ENCODE data around the gene SLC25A27.

The SLC25A27 gene

DNA sequence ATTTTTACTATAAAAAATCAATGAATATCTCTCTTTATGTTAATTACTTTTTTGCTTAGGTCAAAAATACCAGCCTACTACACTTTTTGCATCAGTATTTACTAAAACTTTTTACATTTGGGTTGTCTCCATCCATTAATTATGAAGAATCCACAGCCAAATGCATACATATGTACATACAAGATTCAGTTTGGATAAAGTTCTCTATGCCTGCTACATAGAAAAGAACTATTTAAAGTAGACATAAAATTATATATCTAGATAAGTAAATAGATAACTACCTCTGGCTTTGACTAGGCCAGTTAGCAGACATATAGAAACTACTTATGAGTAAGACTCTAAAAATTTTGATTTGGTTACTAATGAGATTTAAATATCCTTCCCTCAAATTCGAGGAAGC is 47.2 kb downstream of the SLC25A27 start:
- Histone ChIP-seq H3K27me3 (ENCODE audit: insufficient read depth, low read depth, severe bottlenecking) (no peaks in the 10 kb centered on the region), H3K27ac (no peak overlapping the region), H3K9me3 (ENCODE audit: severe bottlenecking) (no peaks in the 10 kb centered on the region), H3K4me3 (ENCODE audit: low read depth, low read length) (no peak overlapping the region), H3K36me3 (no peaks in the 10 kb centered on the region)
- TF ChIP-seq, protein P1, sequence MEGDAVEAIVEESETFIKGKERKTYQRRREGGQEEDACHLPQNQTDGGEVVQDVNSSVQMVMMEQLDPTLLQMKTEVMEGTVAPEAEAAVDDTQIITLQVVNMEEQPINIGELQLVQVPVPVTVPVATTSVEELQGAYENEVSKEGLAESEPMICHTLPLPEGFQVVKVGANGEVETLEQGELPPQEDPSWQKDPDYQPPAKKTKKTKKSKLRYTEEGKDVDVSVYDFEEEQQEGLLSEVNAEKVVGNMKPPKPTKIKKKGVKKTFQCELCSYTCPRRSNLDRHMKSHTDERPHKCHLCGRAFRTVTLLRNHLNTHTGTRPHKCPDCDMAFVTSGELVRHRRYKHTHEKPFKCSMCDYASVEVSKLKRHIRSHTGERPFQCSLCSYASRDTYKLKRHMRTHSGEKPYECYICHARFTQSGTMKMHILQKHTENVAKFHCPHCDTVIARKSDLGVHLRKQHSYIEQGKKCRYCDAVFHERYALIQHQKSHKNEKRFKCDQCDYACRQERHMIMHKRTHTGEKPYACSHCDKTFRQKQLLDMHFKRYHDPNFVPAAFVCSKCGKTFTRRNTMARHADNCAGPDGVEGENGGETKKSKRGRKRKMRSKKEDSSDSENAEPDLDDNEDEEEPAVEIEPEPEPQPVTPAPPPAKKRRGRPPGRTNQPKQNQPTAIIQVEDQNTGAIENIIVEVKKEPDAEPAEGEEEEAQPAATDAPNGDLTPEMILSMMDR (IDR thresholded peaks at IDR 0.05; ENCODE audit: low read depth, low read length): no peak
- DNase-seq: no peak

DNA sequence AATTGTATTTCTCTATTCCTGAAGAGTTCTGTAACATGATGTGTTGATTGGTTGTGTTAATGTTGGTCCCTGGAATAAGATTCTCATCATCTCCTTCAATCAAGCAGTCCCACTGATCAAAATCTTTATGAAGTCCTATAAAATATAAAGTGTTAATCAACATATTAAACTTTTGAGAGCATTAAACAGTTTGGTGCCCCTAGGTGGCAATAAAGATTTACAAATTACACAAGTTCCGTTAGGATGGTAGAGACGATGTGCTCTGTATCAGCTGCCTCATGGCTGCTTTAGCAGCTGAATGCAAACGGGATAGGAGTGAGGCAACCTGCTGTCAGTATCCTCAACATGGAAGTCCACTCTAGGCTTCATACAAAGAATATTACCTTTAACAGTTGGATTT is 51.8 kb downstream of the SLC25A27 start:
- TF ChIP-seq, protein P1 (IDR thresholded peaks at IDR 0.05; ENCODE audit: low read depth, low read length): peak; percentile 37; the same call in 1 of the 2 replicates
- Histone ChIP-seq H3K9me3 (ENCODE audit: severe bottlenecking) (no peaks in the 10 kb centered on the region), H3K4me3 (ENCODE audit: low read depth, low read length) (no peak overlapping the region), H3K27ac (no peak overlapping the region), H3K36me3 (no peaks in the 10 kb centered on the region), H3K27me3 (ENCODE audit: insufficient read depth, low read depth, severe bottlenecking) (no peaks in the 10 kb centered on the region)
- DNase-seq: peak; percentile 63

DNA sequence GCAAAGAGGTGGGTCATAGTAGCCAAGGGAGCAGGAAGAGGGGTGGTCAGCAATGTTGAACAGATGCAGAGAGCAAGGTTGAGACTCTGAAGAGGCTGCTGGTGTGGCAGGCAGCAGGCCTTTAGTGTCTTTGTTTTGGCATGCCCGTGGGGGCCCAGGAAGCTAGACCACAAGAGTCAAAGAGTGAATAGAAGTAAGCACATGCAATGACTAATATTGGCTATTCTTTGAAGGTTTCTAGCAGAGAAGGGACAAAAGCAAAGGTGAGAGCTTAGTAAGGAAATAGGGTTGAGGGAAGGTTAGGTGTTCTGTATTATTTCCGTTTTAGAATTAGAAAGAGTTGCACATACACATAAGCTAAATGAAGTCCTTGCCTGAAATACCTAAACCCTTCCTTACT is 53.7 kb downstream of the SLC25A27 start:
- H3K27ac ChIP-seq: no peak overlapping the region
- no peaks in the 10 kb centered on the region for H3K36me3 ChIP-seq
- no peaks in the 10 kb centered on the region for H3K9me3 ChIP-seq (ENCODE audit: severe bottlenecking)
- TF ChIP-seq, protein P1 (IDR thresholded peaks at IDR 0.05; ENCODE audit: low read depth, low read length): no peak
- H3K4me3 ChIP-seq (ENCODE audit: low read depth, low read length): no peak overlapping the region
- no peak for DNase-seq
- H3K27me3 ChIP-seq (ENCODE audit: insufficient read depth, low read depth, severe bottlenecking): no peaks in the 10 kb centered on the region

DNA sequence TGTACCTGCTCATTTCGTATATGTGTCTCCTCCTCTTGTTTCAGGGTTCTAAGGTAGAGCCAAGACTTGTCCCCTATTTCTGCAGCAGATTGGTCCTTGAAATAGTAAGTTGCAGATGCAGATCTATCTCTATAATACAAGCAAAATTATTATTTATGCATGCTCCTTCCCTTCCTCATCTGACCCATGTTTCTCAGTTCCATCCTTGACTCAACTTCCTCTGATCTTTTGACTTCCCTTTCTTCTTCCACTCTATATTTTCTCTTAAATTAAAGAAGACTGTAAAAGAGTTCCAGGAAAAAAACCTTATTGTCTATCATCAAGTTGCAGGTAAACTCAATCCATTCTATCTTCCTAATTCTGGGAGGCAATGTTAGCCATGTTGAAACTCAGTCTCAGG is 58.7 kb downstream of the SLC25A27 start:
- Histone ChIP-seq H3K27ac (no peak overlapping the region), H3K9me3 (ENCODE audit: severe bottlenecking) (no peaks in the 10 kb centered on the region), H3K4me3 (ENCODE audit: low read depth, low read length) (no peak overlapping the region), H3K27me3 (ENCODE audit: insufficient read depth, low read depth, severe bottlenecking) (no peaks in the 10 kb centered on the region), H3K36me3 (no peaks in the 10 kb centered on the region)
- DNase-seq: no peak
- TF ChIP-seq, protein P1 (IDR thresholded peaks at IDR 0.05; ENCODE audit: low read depth, low read length): no peak

DNA sequence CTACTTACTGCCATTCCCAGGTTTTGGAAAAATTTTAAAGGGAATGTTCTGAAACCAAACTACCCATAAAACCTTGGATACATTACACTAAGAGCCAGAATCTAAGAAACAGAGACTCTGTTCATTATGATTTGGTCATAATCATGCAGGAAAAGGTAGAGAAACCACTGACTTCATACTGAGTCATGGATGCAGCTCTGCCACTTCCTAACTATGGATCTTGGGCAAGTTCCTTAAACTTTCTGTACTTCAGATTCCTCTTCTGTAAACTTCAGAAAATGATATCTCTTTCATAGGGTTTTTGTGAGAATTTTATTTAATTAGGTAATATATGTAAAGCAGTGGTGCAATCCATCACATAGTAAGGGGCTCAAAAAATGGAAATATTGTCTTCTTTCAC is 62.4 kb downstream of the SLC25A27 start:
- no peak for DNase-seq
- H3K9me3 ChIP-seq (ENCODE audit: severe bottlenecking): no peaks in the 10 kb centered on the region
- H3K36me3 ChIP-seq: no peaks in the 10 kb centered on the region
- no peak overlapping the region for H3K4me3 ChIP-seq (ENCODE audit: low read depth, low read length)
- no peaks in the 10 kb centered on the region for H3K27me3 ChIP-seq (ENCODE audit: insufficient read depth, low read depth, severe bottlenecking)
- TF ChIP-seq, protein P1 (IDR thresholded peaks at IDR 0.05; ENCODE audit: low read depth, low read length): no peak
- H3K27ac ChIP-seq: no peak overlapping the region

DNA sequence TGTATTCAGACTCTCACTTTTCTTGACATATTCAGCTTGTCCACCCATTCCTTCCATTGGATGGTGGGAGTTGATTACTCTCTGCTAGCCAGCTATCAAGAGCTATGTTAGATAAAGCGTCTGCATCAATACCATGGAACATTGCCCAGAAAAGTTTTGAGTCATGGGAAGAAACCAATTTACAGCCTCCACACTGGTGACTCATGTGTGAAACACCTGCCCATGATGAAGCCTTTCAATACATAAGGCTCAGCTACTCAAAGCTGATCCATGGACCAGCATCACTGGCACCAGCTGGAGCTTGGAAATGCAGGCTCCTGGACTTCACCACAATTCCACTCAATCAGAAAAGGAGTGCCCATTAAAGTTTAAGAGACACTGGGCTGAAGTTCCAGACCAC is 66.3 kb downstream of the SLC25A27 start:
- Histone ChIP-seq H3K27ac (no peak overlapping the region), H3K9me3 (ENCODE audit: severe bottlenecking) (peaks cover 2% of the 10 kb centered on the region), H3K4me3 (ENCODE audit: low read depth, low read length) (no peak overlapping the region), H3K36me3 (no peaks in the 10 kb centered on the region), H3K27me3 (ENCODE audit: insufficient read depth, low read depth, severe bottlenecking) (no peaks in the 10 kb centered on the region)
- no peak for DNase-seq
- TF ChIP-seq, protein P1 (IDR thresholded peaks at IDR 0.05; ENCODE audit: low read depth, low read length): no peak

Measured in WERI-Rb-1 (cell line).